GM12872 (cell line): Measurements from ENCODE around the gene EIPR1.

Experiments used
- TF ChIP-seq, protein P1 (sequence below): IDR thresholded peaks from 3 replicates; pipeline ENCODE4 v1.5.1; 2011; ENCODE audit warnings: low read depth, mild to moderate bottlenecking, low read length, moderate library complexity; ENCODE audit not compliant: insufficient read depth

Gene EIPR1

DNA sequence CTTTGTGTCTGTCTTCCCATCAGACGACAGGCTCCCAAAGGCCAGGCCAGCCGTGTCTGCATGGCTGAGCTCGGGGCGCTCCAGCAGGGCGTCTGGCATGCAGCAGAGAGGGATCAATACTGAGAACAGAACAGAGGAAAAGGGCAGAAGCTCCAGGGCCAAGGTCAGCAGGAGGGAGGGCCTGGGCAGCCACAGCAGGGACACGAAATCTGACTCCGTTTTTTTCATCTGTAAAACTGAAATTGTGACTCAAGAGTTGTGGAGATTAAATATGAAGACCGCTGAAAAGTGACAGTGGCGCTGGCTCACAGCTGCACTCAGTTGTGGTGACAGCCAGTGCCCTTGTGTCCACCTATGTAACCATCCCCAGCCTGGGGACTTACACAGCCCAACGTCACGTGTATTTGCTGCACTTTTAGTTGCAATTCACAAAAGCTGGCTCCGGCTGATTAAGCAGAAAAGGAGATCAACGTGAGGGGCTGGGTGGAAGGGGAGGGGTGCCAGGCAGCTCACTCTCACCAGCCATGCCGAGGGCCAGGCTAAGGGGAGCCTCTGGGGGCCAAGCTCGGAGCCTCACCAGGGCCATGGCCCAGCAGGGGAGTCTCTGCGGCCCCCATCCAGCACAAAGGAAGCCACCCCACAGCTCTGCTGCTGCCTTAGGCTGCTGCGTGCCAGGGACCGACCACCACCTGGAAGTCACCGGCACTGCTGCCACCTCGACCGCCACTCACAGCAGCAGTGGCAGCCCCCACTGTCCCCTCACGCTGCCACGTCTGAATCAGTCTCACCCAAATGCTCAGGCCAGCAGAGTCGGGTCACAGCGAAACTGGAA, 74.7 kb downstream of the EIPR1 start:
- TF ChIP-seq, protein P1, sequence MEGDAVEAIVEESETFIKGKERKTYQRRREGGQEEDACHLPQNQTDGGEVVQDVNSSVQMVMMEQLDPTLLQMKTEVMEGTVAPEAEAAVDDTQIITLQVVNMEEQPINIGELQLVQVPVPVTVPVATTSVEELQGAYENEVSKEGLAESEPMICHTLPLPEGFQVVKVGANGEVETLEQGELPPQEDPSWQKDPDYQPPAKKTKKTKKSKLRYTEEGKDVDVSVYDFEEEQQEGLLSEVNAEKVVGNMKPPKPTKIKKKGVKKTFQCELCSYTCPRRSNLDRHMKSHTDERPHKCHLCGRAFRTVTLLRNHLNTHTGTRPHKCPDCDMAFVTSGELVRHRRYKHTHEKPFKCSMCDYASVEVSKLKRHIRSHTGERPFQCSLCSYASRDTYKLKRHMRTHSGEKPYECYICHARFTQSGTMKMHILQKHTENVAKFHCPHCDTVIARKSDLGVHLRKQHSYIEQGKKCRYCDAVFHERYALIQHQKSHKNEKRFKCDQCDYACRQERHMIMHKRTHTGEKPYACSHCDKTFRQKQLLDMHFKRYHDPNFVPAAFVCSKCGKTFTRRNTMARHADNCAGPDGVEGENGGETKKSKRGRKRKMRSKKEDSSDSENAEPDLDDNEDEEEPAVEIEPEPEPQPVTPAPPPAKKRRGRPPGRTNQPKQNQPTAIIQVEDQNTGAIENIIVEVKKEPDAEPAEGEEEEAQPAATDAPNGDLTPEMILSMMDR, result no peak

DNA sequence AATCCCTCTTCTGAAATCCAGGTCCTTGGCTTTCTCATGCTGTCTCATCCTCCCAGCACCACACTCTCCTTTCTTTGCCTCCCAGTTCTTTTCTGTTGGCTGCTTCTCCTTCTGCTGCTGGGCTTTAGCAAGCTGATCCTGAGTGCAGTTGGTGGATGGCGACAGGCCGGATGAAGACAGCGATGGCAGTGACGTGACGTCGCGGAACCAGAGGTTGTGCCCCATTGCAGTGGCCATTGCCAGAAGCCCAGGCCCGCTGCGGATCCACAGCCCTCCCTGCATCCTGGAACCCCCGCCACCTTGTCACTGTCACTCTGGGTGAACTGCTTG, 75.2 kb downstream of the EIPR1 start:
- TF ChIP-seq, protein P1, result no peak

DNA sequence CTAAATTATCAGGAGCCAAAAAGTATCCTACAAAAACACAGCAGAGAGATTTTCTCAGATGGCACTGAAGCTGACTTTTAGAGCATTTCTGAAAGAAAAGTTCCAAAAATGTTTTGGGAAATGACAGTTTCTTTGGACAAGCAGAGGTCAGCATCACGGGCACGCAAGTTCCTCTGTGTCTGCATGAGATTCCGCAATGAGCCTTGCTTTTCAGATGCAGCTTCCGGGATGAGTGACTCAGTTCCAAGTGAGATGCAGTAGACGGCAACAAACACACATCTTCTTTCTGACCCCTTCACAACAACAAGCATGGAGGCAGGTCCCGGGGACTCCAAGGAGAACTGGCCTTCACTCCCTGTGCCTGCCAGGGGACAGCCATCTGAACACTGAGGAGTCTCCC, 76.6 kb downstream of the EIPR1 start:
- TF ChIP-seq, protein P1, result no peak

DNA sequence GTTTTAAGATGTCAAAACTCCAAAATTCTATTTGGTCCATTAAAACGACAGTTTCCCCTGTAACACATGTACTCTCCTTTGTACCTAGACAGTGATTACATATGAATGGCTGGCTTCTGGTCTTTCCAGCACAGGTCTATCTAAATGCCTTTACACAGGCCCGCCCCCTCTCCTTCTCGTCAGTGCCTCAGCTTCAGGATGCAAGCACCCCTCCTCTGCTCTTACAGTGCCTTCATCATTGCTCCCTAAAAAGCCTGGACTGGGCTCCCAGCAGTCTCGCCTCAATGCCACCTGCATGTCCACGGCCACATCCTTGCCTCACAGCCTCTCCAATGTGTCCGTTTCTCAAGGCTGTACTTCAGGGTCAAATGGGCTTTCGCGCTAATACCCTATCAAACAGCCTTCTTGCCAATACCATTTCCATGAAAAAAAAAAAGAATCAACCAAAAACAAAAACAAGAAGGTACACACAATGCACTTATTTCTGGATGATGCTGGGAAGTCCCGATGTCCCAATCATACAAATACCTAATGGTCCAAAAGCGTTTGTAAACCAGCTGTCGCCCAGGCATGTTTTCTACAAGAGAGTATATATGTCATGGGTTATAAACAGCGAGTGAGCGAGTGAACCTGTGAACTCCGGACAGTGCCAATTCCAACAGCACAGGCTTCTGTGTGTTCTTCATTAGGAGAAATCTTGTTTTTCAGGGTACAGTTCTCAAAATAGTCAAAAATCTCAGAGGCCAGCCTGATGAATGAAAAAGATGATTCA, 77.2 kb downstream of the EIPR1 start:
- TF ChIP-seq, protein P1, result no peak

DNA sequence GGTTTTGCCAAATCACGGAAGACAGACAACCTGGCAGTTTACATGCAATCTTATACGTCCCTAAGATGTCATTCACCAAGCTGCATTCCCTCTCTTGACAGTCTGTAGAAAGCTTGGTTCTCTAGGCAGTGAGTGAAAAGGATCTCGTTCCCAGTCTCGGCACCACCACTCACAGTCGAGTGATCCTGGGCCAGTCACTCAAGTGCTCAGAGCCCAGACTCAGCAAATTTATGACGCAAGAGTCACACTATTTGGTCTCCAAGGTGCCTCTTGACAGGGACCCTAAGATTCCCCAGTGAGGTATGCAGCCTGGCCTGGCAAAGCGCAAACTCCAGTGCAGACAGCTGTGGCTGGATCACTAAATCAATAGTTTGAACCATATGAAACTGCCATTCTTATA, 77.9 kb downstream of the EIPR1 start:
- TF ChIP-seq, protein P1, result no peak

DNA sequence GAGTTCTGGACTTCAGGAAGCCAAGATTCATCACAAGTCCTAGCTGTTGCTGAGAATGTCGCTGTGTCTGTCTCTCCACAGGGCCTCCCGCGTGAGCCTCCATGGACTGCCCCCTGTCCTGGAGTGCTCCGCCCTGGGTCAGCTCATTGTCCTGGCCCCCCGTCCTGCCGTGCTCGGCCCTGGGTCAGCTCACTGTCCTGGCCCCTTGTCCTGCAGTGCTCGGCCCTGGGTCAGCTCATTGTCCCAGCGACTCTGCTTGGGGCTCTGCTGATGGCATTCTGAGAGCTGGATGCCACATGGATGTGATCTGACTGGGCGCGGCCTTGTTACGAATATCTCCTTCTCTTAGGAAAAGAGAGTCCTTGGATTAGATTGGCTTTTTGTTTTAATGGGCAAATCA, 78.5 kb downstream of the EIPR1 start:
- TF ChIP-seq, protein P1, result no peak

DNA sequence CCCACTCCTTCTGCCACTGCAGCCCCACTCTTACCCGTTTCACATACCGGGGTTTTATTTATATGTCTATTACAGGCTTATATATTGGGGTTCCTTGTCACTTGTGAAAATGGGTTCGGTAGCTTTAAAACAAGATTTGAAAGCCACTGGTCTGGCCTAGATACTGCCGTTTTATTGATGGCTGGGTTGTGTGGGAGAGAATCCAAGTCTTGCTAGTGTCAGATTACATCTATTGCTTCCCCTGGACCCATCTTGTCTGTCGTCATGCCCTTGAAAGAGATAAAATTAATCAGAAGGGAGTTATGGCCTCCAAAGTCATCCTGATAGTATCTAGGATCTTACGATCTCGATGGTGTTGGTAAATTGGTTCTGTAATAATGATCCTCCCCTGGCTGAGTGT, 79.4 kb downstream of the EIPR1 start:
- TF ChIP-seq, protein P1, result no peak
